HG02938 (cell line): Measurements from ENCODE around the gene GALNT9.

ENCODE experiments used
- ATAC-seq: cut with Tn5 transposase; IDR thresholded peaks from one replicate; pipeline ENCODE4 v1.9.1; 2021; ENCODE audit warnings: mild to moderate bottlenecking, moderate library complexity; ENCODE audit not compliant: unreplicated experiment

Gene GALNT9

DNA sequence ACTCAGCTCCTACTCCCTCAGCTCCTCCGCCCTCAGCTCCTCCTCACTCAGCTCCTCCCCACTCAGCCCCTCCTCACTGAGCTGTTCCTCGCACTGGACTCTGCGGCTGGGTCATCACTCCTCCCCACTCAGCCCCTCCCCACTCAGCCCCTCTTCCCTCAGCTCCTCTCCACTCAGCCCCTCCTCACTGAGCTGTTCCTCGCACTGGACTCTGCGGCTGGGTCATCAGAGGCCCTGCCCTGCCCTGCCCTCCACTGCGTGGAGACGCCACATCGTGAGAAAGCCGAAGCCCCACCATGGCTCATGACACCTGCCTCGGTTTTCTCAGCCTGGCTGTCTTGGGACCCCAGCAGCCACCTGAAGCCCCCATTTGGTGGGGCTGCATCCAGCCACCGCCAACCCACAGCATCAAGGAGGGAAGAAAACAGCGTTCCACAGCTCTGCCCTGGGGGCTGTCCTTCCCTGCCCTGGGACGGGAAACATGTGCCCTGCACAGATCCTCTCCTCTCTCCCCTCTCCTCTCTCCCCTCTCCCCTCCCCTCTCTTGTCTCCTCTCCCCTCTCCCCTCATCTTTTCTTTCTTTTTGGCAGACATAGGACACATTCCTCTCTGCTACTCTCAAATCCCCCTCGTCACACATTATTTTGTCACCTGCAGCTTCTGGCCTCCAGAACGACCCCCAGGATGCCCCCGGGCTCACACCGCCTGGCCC, 167.4 kb downstream of the GALNT9 start:
- ATAC-seq = no peak

GRCh38 chr12:132161036-132161781, 168.2 kb downstream of the GALNT9 start:
- no peak for ATAC-seq

DNA sequence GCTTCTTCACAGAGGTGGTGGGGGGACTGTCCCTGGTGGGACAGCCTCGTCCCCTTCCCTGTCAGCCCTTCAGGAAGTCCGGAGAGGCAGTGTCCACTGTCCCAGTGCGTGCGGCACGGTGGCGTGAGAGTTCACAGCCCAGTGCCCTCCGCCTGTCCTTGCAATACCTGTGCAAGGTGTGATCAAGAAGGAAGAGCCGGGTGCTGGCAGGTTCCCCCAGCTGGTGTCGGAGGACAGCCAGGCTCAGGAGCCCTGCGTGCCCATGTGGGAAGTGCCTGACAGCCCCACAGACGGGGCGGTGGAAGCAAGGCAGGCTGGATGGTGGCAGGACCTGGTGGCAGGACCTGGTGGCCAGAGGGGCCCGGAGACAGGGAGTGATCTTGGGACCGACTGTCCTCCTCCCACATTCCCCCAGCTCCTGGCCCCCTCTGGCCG, 168.8 kb downstream of the GALNT9 start:
- ATAC-seq = no peak

- no peak for ATAC-seq
Measured at GRCh38 chr12:132160016-132160415, 169.4 kb downstream of the GALNT9 start.

DNA sequence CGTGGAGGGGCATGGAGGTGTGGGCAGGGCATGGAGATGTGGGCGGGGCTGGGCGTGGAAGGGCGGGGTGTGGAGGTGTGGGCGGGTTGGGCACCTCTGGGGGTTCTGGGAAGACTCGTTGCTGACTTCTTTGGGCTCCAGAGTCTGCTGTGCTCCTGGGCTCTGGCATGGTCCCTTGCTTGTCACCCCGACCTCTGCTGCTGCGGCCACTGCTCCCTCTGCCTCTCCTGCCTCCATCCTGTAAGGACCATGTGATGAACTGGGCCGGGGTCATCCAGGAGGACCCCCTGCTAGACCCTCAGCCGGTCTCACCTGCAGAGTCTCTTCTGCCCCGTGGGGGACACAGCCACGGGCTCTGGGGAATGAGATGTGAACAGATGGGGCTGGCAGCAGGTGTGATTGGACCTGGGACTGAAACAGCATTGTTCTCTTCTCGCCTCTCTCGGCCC, 169.8 kb downstream of the GALNT9 start:
- no peak for ATAC-seq

GRCh38 chr12:132158677-132159554, 170.5 kb downstream of the GALNT9 start:
- ATAC-seq = no peak

DNA sequence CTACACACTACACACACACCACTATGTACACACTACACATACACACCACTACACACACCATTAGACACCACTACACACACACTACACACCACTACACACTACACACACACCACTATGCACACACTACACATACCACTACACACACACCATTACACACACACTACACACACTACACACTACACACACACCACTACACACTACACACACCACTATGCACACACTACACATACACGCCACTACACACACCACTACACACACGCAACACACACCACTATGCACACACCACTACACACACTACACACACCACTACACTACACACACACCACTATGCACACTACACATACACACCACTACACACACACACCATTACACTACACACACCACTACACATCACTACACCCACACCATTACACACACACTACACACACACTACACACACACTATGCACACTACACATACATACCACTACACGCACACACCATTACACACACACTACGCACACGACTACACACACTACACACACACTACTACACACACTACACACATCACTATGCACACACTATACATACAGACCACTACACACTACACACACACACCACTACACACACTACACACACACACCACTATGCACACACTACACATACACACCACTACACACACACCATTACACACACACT, 171.5 kb downstream of the GALNT9 start:
- ATAC-seq = no peak

- no peak for ATAC-seq
Measured at GRCh38 chr12:132156573-132157325, 172.6 kb downstream of the GALNT9 start.

GRCh38 chr12:132155771-132156572, 173.4 kb downstream of the GALNT9 start:
- ATAC-seq = no peak

DNA sequence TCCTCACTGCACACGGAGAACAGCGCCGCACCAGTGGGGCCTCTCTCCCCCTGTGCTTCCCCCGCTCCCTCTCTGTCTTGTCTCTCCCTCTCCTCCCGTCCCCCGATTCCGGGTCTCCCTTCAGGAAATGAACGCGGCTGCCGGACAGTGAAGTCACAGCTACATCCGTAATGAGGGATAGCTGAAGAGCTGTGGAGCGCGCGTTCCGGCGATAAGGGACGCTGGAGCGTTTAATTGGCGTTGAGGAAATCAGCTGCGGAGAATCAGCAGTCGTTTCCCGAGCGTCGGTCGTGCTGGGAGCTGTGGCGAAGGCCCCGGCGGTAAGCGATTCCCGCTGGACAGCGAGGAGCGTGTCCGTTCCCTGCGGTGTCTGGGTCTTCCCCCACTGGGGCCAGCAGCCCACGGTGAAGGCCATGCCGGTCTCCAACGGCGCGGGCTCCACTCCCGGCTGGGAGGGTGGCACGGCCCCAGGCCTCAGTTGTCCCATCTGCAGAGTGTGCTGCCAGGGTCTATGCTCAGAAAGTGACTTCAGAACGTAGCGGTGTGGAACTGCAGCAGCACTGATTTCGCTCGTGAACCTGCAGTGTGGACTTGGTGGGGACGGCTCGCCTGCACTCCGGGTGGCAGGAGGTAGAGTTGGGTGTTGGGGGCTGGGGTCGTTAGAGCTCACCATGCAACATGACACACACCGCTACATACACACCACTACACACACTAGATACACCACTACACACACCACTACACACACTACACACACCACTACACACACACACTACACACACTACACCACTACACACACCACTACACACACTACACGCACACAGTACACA, 174.2 kb downstream of the GALNT9 start:
- no peak for ATAC-seq

DNA sequence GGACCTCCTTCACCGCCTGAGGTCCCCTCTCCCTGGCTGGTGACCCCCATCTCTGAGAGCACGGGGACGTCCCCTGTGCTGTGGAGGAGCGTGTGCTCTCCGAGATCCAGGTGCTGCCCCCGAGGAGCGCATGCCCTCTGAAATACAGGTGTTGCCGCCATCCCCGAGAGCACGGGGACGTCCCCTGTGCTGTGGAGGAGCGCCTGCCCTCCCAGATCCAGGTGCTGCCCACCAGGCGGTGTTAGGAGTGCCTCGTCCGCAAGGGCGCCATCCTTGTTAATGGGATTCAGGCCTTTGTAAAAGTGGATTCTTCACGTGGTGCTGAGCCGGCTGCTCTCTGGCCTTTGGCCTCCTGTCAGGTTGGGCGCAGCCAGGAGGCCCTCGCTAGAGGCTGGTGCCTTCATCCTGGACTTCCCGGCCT, 175.0 kb downstream of the GALNT9 start:
- no peak for ATAC-seq

GRCh38 chr12:132153501-132154340, 175.7 kb downstream of the GALNT9 start:
- ATAC-seq = no peak

DNA sequence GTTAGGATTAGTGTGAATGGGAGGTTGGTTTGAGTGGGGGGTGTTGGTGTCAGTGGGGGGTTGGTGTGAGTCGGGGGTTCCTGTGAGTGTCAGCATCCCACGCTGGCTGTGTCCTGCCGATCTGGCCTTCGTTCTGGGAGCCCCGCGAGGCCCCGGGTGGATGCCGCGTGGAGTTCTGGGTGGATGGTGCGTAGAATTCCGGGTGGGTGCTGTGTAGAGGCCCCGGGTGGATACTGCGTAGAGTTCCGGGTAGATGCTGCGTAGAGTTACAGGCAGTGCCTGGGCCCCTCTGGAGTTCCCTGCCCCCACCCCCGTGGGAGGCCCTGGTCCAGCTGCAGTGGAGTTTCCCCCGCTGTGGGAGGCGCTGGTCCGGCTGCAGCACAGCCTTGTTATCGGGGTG, 176.4 kb downstream of the GALNT9 start:
- no peak for ATAC-seq

- ATAC-seq = no peak
Measured at GRCh38 chr12:132152411-132152821, 177.0 kb downstream of the GALNT9 start.

DNA sequence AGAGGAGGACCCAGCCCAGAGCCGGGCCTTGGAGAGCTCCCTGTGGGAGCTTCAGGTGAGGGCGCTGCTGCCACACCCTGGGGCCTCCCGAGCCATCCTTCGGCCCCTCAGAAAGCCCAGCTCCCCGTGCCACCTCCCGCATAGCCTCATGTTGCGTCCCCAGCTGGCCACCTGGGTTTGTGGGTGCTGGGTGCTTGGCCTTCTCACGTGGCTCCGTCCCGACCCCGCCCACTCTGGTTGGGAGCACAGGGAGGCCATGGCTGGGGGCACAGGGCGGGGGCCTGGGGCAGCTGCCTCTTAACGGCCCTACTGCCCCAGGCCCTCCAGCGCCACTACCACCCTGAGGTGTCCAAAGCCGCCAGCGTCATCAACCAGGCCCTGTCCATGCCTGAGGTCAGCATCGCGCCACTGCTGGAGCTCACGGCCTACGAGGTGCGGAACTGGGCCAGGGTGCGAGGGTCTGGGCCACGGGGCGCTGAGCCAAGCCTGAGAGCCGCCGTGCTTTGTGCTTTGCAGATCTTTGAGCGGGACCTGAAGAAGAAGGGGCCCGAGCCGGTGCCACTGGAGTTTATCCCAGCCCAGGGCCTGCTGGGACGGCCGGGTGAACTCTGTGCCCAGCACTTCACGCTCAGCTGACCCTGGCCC, 177.5 kb downstream of the GALNT9 start:
- ATAC-seq = no peak

DNA sequence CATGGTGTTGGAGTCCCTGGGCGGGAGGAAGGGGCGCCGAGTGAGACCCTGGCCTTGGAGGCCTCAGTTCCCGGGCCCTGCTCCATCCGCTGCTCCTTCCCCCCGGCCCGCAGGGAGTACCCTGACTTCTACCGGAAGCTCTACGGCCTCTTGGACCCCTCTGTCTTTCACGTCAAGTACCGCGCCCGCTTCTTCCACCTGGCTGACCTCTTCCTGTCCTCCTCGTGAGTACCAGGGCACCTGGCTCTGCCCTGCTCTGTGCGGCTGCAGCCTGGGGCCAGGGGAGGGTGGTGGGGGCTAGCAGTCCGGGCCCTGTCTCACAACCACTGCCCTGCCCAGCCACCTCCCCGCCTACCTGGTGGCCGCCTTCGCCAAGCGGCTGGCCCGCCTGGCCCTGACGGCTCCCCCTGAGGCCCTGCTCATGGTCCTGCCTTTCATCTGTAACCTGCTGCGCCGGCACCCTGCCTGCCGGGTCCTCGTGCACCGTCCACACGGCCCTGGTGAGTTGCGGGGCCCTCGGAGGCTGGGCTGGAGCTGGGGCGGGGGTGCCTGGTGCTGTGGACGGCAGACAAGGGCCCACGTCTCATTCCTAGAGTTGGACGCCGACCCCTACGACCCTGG, 178.1 kb downstream of the GALNT9 start:
- no peak for ATAC-seq

DNA sequence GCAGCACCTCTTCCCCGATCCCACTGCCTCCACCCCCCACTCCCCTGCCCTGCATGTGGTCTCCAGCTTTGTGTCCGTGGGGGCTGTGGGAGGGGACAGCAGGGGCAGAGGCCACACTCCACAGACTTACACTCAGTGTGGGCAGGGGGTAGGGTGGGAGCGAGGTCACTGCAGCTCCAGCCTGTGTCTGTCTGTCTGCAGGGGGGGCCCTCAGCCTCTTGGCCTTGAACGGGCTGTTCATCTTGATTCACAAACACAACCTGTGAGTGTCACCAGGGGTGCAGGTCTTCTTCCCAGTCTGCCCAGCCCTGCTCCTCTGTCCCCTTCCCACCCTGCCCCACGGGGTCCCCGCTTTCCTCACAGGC, 178.6 kb downstream of the GALNT9 start:
- ATAC-seq = no peak
